Mesothelial cell of epicardium (in vitro differentiated cells): ENCODE results near the gene ZNF358. TPM values are rescaled to one million over a fixed set of nuclear protein-coding genes. Genes with fewer than 3 reads are reported as not detected.

Source experiments
- DNase-seq, 2 experiments: peaks; one replicate each; pipeline ENCODE4 v3.0.0; 2021; ENCODE audit warnings: low spot score in 2 of 2; ENCODE audit not compliant: unreplicated experiment in 2 of 2
- H3K27ac Mint-ChIP-seq: 2 replicates; pipeline ENCODE4 v1.8.0; 2021; ENCODE audit warnings: mixed read lengths
- H3K27me3 Mint-ChIP-seq: 2 replicates; pipeline ENCODE4 v1.8.0; 2021; ENCODE audit warnings: low read depth, mixed read lengths
- H3K36me3 Mint-ChIP-seq: 2 replicates; pipeline ENCODE4 v1.8.0; 2021; ENCODE audit warnings: mixed read lengths
- H3K4me1 Mint-ChIP-seq: 2 replicates; pipeline ENCODE4 v1.8.0; 2021; ENCODE audit warnings: mixed read lengths
- H3K4me3 Mint-ChIP-seq: 2 replicates; pipeline ENCODE4 v1.8.0; 2021; ENCODE audit warnings: mild to moderate bottlenecking, moderate library complexity, mixed read lengths
- H3K9me3 Mint-ChIP-seq: 2 replicates; pipeline ENCODE4 v1.8.0; 2021; ENCODE audit warnings: mixed read lengths
- CTCF ChIP-seq: fragments of 200-600 bp; sonication (generic); IDR thresholded peaks from one replicate; pipeline ENCODE4 v1.5.0; 2021; ENCODE audit warnings: antibody characterized with exemption; ENCODE audit not compliant: unreplicated experiment
- total RNA-seq: library from RNA; stranded (reverse); gene quantifications from 3 replicates; pipeline ENCODE4 v1.2.1, GENCODE V29; 2021

Gene ZNF358
- total RNA-seq, 1 donor from 2014 or later: 67.5 TPM

- no peak overlapping the region for H3K27ac Mint-ChIP-seq
These were observed 28.7 kb downstream of the ZNF358 start for GRCh38 chr19:7544626-7545025.

GRCh38 chr19:7545300-7545699 lies 29.4 kb downstream of the ZNF358 start:
- H3K36me3 Mint-ChIP-seq: peaks cover 27% of the 10 kb centered on the region

More at GRCh38 chr19:7544626-7545025, 28.7 kb downstream of the ZNF358 start:
- DNase-seq: no peak
- Mint-ChIP-seq H3K27me3 (no peaks in the 10 kb centered on the region), H3K4me1 (no peaks in the 10 kb centered on the region), H3K4me3 (no peak overlapping the region), H3K9me3 (no peaks in the 10 kb centered on the region), H3K36me3 (peaks cover 27% of the 10 kb centered on the region)
- no peak for TF ChIP-seq CTCF

GRCh38 chr19:7545904-7546303 lies 30.0 kb downstream of the ZNF358 start:
- TF ChIP-seq CTCF: no peak
- no peaks in the 10 kb centered on the region for H3K9me3 Mint-ChIP-seq
- no peaks in the 10 kb centered on the region for H3K27me3 Mint-ChIP-seq
- H3K4me1 Mint-ChIP-seq: no peaks in the 10 kb centered on the region
- H3K36me3 Mint-ChIP-seq: peaks cover 25% of the 10 kb centered on the region
- H3K27ac Mint-ChIP-seq: no peak overlapping the region
- no peak for DNase-seq
- no peak overlapping the region for H3K4me3 Mint-ChIP-seq

More at GRCh38 chr19:7545300-7545699, 29.4 kb downstream of the ZNF358 start:
- H3K4me1 Mint-ChIP-seq: no peaks in the 10 kb centered on the region
- no peaks in the 10 kb centered on the region for H3K9me3 Mint-ChIP-seq
- H3K27ac Mint-ChIP-seq: no peak overlapping the region
- DNase-seq: no peak
- no peaks in the 10 kb centered on the region for H3K27me3 Mint-ChIP-seq
- no peak for TF ChIP-seq CTCF
- no peak overlapping the region for H3K4me3 Mint-ChIP-seq

GRCh38 chr19:7547159-7547558 lies 31.3 kb downstream of the ZNF358 start:
- peaks cover 23% of the 10 kb centered on the region for H3K36me3 Mint-ChIP-seq
- no peak overlapping the region for H3K27ac Mint-ChIP-seq
- no peaks in the 10 kb centered on the region for H3K27me3 Mint-ChIP-seq
- H3K4me3 Mint-ChIP-seq: no peak overlapping the region
- no peak for TF ChIP-seq CTCF
- no peak for DNase-seq
- no peaks in the 10 kb centered on the region for H3K9me3 Mint-ChIP-seq
- H3K4me1 Mint-ChIP-seq: peaks cover 4% of the 10 kb centered on the region

GRCh38 chr19:7549429-7550148 lies 33.7 kb downstream of the ZNF358 start:
- Mint-ChIP-seq H3K27me3 (no peaks in the 10 kb centered on the region), H3K36me3 (peaks cover 19% of the 10 kb centered on the region), H3K4me1 (peaks cover 4% of the 10 kb centered on the region), H3K4me3 (peak overlapping the region; percentile 15), H3K9me3 (no peaks in the 10 kb centered on the region), H3K27ac (no peak overlapping the region)
- TF ChIP-seq CTCF: no peak
- no peak for DNase-seq
